Renal pelvis (tissue), 12 donors: Measurements from ENCODE around the gene BTAF1. TPM values are rescaled to one million over a fixed set of nuclear protein-coding genes. Genes with fewer than 3 reads are reported as not detected.
A peak's percentile ranks its signal among the peaks of the same experiment; 100 is the strongest.
"Not testable (repeated sequence)": the region's sequence is repeated elsewhere in the genome, so short reads cannot be mapped to it uniquely, and the experiment has no call there.

Experiments used
- DNase-seq: peaks from one replicate; pipeline ENCODE4 v3.0.0-alpha.2; 2013
- long read RNA-seq, 16 experiments: transcript quantifications; one replicate each; lab custom pipeline, GENCODE V29; 2026
- polyA plus RNA-seq, 3 donors: library from polyadenylated mRNA; unstranded; fragments of 120-200 nt; gene quantifications; one replicate each; pipeline ENCODE4 v1.2.1, GENCODE V29; 2013; ENCODE audit not compliant: insufficient read length in 3 of 3

Gene BTAF1
- 10 to 100 TPM; 45.5 to 52.4 (median 46.2) TPM for polyA plus RNA-seq
- long read RNA-seq, donor 1, partial matches to known transcripts, result 11 of 11 reads
- long read RNA-seq, donor 1, other reads (novel, unspliced or antisense), result 0 of 11 reads
- long read RNA-seq, donor 2, partial matches to known transcripts, result 12 of 12 reads
- long read RNA-seq, donor 2, other reads (novel, unspliced or antisense), result 0 of 12 reads
- long read RNA-seq, donor 3, result 0 reads
- long read RNA-seq, donor 4, partial matches to known transcripts, result 11 of 11 reads
- long read RNA-seq, donor 4, other reads (novel, unspliced or antisense), result 0 of 11 reads
- long read RNA-seq, donor 5, result 0 reads
- long read RNA-seq, donor 6, partial matches to known transcripts, result 23 of 23 reads
- long read RNA-seq, donor 6, other reads (novel, unspliced or antisense), result 0 of 23 reads
- long read RNA-seq, donor 7, result 0 reads
- long read RNA-seq, donor 8, result 0 reads
- long read RNA-seq, donor 9, partial matches to known transcripts, result 6 of 6 reads
- long read RNA-seq, donor 9, other reads (novel, unspliced or antisense), result 0 of 6 reads
- long read RNA-seq, donor 10, result 0 reads
- long read RNA-seq, donor 11, partial matches to known transcripts, result 8 of 8 reads
- long read RNA-seq, donor 11, other reads (novel, unspliced or antisense), result 0 of 8 reads
- long read RNA-seq, donor 12, partial matches to known transcripts, result 24 of 24 reads
- long read RNA-seq, donor 12, other reads (novel, unspliced or antisense), result 0 of 24 reads
- long read RNA-seq, donor 13, partial matches to known transcripts, result 6 of 6 reads
- long read RNA-seq, donor 13, other reads (novel, unspliced or antisense), result 0 of 6 reads
- long read RNA-seq, donor 14, result 0 reads
- long read RNA-seq, donor 15, partial matches to known transcripts, result 19 of 19 reads
- long read RNA-seq, donor 15, other reads (novel, unspliced or antisense), result 0 of 19 reads
- long read RNA-seq, donor 16, partial matches to known transcripts, result 8 of 8 reads
- long read RNA-seq, donor 16, other reads (novel, unspliced or antisense), result 0 of 8 reads

- DNase-seq, result peak; percentile 94
Observed at GRCh38 chr10:91923371-91924211, at the start of gene BTAF1. TSS of gene BTAF1 (plus strand) at chr10:91923770. CDS start at chr10:91924077, 307 bp downstream.

GRCh38 chr10:91875156-91875555 lies 48.4 kb upstream of the BTAF1 start:
- DNase-seq, result no peak

GRCh38 chr10:91875779-91876178 lies 47.8 kb upstream of the BTAF1 start:
- no peak for DNase-seq

GRCh38 chr10:91879515-91880170 lies 43.9 kb upstream of the BTAF1 start:
- no peak for DNase-seq

- DNase-seq, result no peak
Observed at GRCh38 chr10:91880310-91880709, 43.3 kb upstream of the BTAF1 start.

GRCh38 chr10:91883549-91884444 lies 39.8 kb upstream of the BTAF1 start:
- DNase-seq, result peak; percentile 67

- DNase-seq, result no peak
Observed at GRCh38 chr10:91884536-91884935, 39.0 kb upstream of the BTAF1 start.

- no peak for DNase-seq
Observed at GRCh38 chr10:91885362-91886079, 38.0 kb upstream of the BTAF1 start.

- DNase-seq, result no peak
Observed at GRCh38 chr10:91886954-91887271, 36.7 kb upstream of the BTAF1 start.

- peak; percentile 78 for DNase-seq
Observed at GRCh38 chr10:91887272-91888076, 36.1 kb upstream of the BTAF1 start.

GRCh38 chr10:91891125-91892001 lies 32.2 kb upstream of the BTAF1 start:
- DNase-seq, result no peak

- no peak for DNase-seq
Observed at GRCh38 chr10:91893051-91893450, 30.5 kb upstream of the BTAF1 start.

GRCh38 chr10:91894261-91894685 lies 29.3 kb upstream of the BTAF1 start:
- DNase-seq, result not testable (repeated sequence)

GRCh38 chr10:91896212-91896756 lies 27.3 kb upstream of the BTAF1 start:
- no peak for DNase-seq

GRCh38 chr10:91897421-91897820 lies 26.1 kb upstream of the BTAF1 start:
- no peak for DNase-seq

GRCh38 chr10:91901784-91902677 lies 21.5 kb upstream of the BTAF1 start:
- no peak for DNase-seq
